ENCODE data around the gene GRXCR2. TPM values are rescaled to one million over a fixed set of nuclear protein-coding genes. Genes with fewer than 3 reads are reported as not detected.
"Not testable (repeated sequence)": the region's sequence is repeated elsewhere in the genome, so short reads cannot be mapped to it uniquely, and the experiment has no call there.

GRXCR2 gene
- total RNA-seq, 2 donors from 2014 or later = not detected

- no peaks in the 10 kb centered on the region for H3K27me3 ChIP-seq (replicated peaks; ENCODE audit: insufficient read depth)
- TF ChIP-seq POLR2AphosphoS5 (IDR thresholded peaks at IDR 0.05) (no peak), POLR2A (IDR thresholded peaks at IDR 0.05) (no peak), CTCF (IDR thresholded peaks at IDR 0.05) (no peak)
- 80% methylated on average over 3 of the region's 3 CpGs for WGBS
- no peaks in the 10 kb centered on the region for H3K4me1 ChIP-seq (replicated peaks)
- H3K4me3 ChIP-seq = no peak overlapping the region
- intact Hi-C loops (cut with DNase I) = no loop called here
- no peaks in the 10 kb centered on the region for H3K36me3 ChIP-seq
- no peak for DNase-seq (ENCODE audit: low spot score)
- H3K27ac ChIP-seq = no peak overlapping the region
- H3K9me3 ChIP-seq = no peaks in the 10 kb centered on the region
Observed at GRCh38 chr5:145903867-145904266, 31.1 kb upstream of the GRXCR2 start.

GRCh38 chr5:145903113-145903512, 30.3 kb upstream of the GRXCR2 start:
- WGBS = 89% methylated on average over 3 of the region's 3 CpGs

GRCh38 chr5:145902421-145902820, 29.6 kb upstream of the GRXCR2 start:
- Histone ChIP-seq H3K27ac (no peak overlapping the region), H3K4me1 (replicated peaks) (no peaks in the 10 kb centered on the region), H3K36me3 (no peaks in the 10 kb centered on the region), H3K9me3 (no peaks in the 10 kb centered on the region), H3K27me3 (replicated peaks; ENCODE audit: insufficient read depth) (no peaks in the 10 kb centered on the region), H3K4me3 (no peak overlapping the region)
- DNase-seq (ENCODE audit: low spot score) = peak; percentile 21
- peak; percentile 63 for TF ChIP-seq POLR2AphosphoS5 (IDR thresholded peaks at IDR 0.05)
- TF ChIP-seq CTCF (IDR thresholded peaks at IDR 0.05) = no peak
- intact Hi-C loops (cut with DNase I) = no loop called here
- 55% methylated on average over 1 of the region's 1 CpG for WGBS

More at GRCh38 chr5:145903113-145903512, 30.3 kb upstream of the GRXCR2 start:
- H3K9me3 ChIP-seq = no peaks in the 10 kb centered on the region
- H3K4me3 ChIP-seq = no peak overlapping the region
- no peak for DNase-seq (ENCODE audit: low spot score)
- no peaks in the 10 kb centered on the region for H3K36me3 ChIP-seq
- H3K27me3 ChIP-seq (replicated peaks; ENCODE audit: insufficient read depth) = no peaks in the 10 kb centered on the region
- intact Hi-C loops (cut with DNase I) = no loop called here
- no peaks in the 10 kb centered on the region for H3K4me1 ChIP-seq (replicated peaks)
- TF ChIP-seq CTCF (IDR thresholded peaks at IDR 0.05) (no peak), POLR2AphosphoS5 (IDR thresholded peaks at IDR 0.05) (no peak), POLR2A (IDR thresholded peaks at IDR 0.05) (no peak)
- H3K27ac ChIP-seq = no peak overlapping the region

DNA sequence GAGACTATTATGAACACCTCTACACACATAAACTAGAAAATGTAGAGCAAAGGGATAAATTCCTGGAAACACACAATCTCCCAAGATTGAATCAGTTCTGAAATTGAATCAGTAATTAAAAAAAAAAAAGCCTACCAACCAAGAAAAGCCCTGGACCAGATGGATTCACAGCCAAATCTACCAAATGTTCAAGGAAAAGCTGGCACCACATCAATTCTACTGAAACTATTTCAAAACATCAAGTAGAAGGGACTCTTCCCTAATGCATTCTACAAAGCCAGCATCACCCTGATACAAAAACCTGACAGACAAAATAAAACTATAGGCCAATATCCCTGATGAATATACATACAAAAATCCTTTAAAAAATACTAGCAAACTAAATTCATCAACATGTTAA, 25.4 kb upstream of the GRXCR2 start:
- intact Hi-C loops (cut with DNase I) = no loop called here
- TF ChIP-seq CTCF (IDR thresholded peaks at IDR 0.05) = no peak
- no peak for TF ChIP-seq POLR2A (IDR thresholded peaks at IDR 0.05)
- no peak for TF ChIP-seq POLR2AphosphoS5 (IDR thresholded peaks at IDR 0.05)
- Histone ChIP-seq H3K4me1 (replicated peaks) (no peaks in the 10 kb centered on the region), H3K27me3 (replicated peaks; ENCODE audit: insufficient read depth) (no peaks in the 10 kb centered on the region), H3K36me3 (no peaks in the 10 kb centered on the region), H3K9me3 (no peaks in the 10 kb centered on the region), H3K4me3 (no peak overlapping the region), H3K27ac (no peak overlapping the region)
- no peak for DNase-seq (ENCODE audit: low spot score)

GRCh38 chr5:145891378-145891777, 18.6 kb upstream of the GRXCR2 start:
- H3K4me3 ChIP-seq; intact Hi-C loops (cut with DNase I); H3K27me3 ChIP-seq (replicated peaks; ENCODE audit: insufficient read depth); H3K4me1 ChIP-seq (replicated peaks); DNase-seq (ENCODE audit: low spot score); H3K36me3 ChIP-seq; H3K27ac ChIP-seq; H3K9me3 ChIP-seq: not testable (repeated sequence)
- WGBS = 93% methylated on average over 10 of the region's 10 CpGs

Measured in prostate gland (tissue), 2 donors.